GM12891 (cell line): ENCODE measurements around the gene DTNA.

Source experiments
- POLR2A ChIP-seq: IDR thresholded peaks from 2 replicates; pipeline ENCODE4 v1.6.1; 2011; ENCODE audit warnings: low read depth, low read length, control low read depth
- POLR2AphosphoS5 ChIP-seq: IDR thresholded peaks from 2 replicates; pipeline ENCODE4 v1.6.1; 2011; ENCODE audit warnings: low read depth, low read length, control low read depth
- SPI1 ChIP-seq: IDR thresholded peaks from 2 replicates; pipeline ENCODE4 v1.6.1; 2011; ENCODE audit warnings: low read depth, low read length, control low read depth
- TAF1 ChIP-seq: IDR thresholded peaks from 2 replicates; pipeline ENCODE4 v1.6.1; 2011; ENCODE audit warnings: low read depth, low read length, control low read depth

- TF ChIP-seq POLR2A (no peak), POLR2AphosphoS5 (no peak), TAF1 (no peak), SPI1 (no peak)
Measured at GRCh38 chr18:34863702-34864101, 153.6 kb downstream of the DTNA start.
